Cerebellar cortex (tissue), 1 donor: ENCODE data around the gene PEPD.

Experiments used
- DNase-seq: peaks from one replicate; pipeline ENCODE4 v3.0.0-alpha.2; 2015; ENCODE audit warnings: low spot score

Gene PEPD

GRCh38 chr19:33422369-33423180 is 99.0 kb downstream of the PEPD start:
- DNase-seq, result no peak

- DNase-seq, result no peak
These were observed 100.2 kb downstream of the PEPD start for GRCh38 chr19:33421368-33421767.

GRCh38 chr19:33420821-33421220 is 100.8 kb downstream of the PEPD start:
- DNase-seq, result no peak

GRCh38 chr19:33419788-33420130 is 101.8 kb downstream of the PEPD start:
- peak; percentile 28 for DNase-seq

GRCh38 chr19:33418871-33419787 is 102.5 kb downstream of the PEPD start:
- no peak for DNase-seq

- no peak for DNase-seq
These were observed 103.1 kb downstream of the PEPD start for GRCh38 chr19:33418461-33418860.

GRCh38 chr19:33417751-33418150 is 103.8 kb downstream of the PEPD start:
- DNase-seq, result no peak

GRCh38 chr19:33416307-33417215 is 105.0 kb downstream of the PEPD start:
- DNase-seq, result peak; percentile 57

GRCh38 chr19:33414667-33415605 is 106.7 kb downstream of the PEPD start:
- no peak for DNase-seq

- no peak for DNase-seq
These were observed 107.5 kb downstream of the PEPD start for GRCh38 chr19:33413868-33414666.

- no peak for DNase-seq
These were observed 108.2 kb downstream of the PEPD start for GRCh38 chr19:33413426-33413725.

- no peak for DNase-seq
These were observed 108.8 kb downstream of the PEPD start for GRCh38 chr19:33412601-33413425.

GRCh38 chr19:33411621-33412180 is 109.9 kb downstream of the PEPD start:
- no peak for DNase-seq

GRCh38 chr19:33410915-33411401 is 110.6 kb downstream of the PEPD start:
- DNase-seq, result no peak

- DNase-seq, result no peak
These were observed 111.5 kb downstream of the PEPD start for GRCh38 chr19:33409906-33410685.

GRCh38 chr19:33408538-33409434 is 112.8 kb downstream of the PEPD start:
- DNase-seq, result no peak

GRCh38 chr19:33408116-33408515 is 113.5 kb downstream of the PEPD start:
- DNase-seq, result no peak
